ENCODE results near the gene KMT2E.

Gene KMT2E

DNA sequence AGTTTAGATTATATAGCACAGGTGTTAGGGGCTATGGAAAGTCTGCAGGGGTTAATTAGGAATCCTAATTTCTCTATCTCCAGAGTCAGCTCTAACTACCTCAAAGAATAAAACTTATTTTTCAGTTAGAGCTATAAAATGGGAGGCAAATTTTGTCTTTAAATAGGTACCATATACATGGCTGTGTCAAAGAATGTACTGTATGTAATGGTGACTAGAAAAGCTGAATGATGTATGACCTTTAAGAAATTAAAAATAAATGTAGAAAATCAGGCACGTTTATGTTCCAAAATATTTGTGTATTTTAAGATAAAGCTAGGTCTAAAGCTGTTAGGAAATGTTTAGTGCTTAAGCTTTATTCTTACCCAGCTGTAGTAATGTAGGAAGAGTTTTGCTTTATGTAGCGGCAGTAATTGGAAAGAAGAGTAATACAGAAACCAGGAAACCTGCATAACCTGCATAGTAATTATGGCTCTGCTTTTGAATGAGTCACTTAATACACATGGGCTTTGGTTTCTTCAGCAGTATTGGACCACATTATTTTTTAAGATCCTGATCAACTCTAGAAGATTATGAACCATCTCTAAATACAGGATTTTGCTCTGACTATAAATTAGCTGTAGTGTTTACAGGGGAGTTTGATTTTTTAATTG lies 85.0 kb downstream of the KMT2E start:
- peaks cover 87% of the 10 kb centered on the region for H3K36me3 ChIP-seq (ENCODE audit: insufficient read depth, low read length)
- no peak overlapping the region for H3K27ac ChIP-seq (ENCODE audit: low read depth, low read length, poor library complexity, severe bottlenecking)
- H3K4me3 ChIP-seq (ENCODE audit: low read depth, low read length, poor library complexity, severe bottlenecking): no peak overlapping the region
- H3K9me3 ChIP-seq (ENCODE audit: low read length): no peaks in the 10 kb centered on the region
- H4K20me1 ChIP-seq (ENCODE audit: insufficient read depth, low read length): no peaks in the 10 kb centered on the region
- no peak overlapping the region for H2AFZ ChIP-seq (ENCODE audit: low read length)
- no peaks in the 10 kb centered on the region for H3K79me2 ChIP-seq (ENCODE audit: insufficient read depth, low read length)
- no peaks in the 10 kb centered on the region for H3F3A ChIP-seq (ENCODE audit: insufficient read depth, low read length)
- no peak overlapping the region for H3K9ac ChIP-seq (ENCODE audit: low read length)
- TF ChIP-seq, protein P1, sequence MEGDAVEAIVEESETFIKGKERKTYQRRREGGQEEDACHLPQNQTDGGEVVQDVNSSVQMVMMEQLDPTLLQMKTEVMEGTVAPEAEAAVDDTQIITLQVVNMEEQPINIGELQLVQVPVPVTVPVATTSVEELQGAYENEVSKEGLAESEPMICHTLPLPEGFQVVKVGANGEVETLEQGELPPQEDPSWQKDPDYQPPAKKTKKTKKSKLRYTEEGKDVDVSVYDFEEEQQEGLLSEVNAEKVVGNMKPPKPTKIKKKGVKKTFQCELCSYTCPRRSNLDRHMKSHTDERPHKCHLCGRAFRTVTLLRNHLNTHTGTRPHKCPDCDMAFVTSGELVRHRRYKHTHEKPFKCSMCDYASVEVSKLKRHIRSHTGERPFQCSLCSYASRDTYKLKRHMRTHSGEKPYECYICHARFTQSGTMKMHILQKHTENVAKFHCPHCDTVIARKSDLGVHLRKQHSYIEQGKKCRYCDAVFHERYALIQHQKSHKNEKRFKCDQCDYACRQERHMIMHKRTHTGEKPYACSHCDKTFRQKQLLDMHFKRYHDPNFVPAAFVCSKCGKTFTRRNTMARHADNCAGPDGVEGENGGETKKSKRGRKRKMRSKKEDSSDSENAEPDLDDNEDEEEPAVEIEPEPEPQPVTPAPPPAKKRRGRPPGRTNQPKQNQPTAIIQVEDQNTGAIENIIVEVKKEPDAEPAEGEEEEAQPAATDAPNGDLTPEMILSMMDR (IDR thresholded peaks at IDR 0.05; ENCODE audit: low read length): no peak
- TF ChIP-seq EZH2 (IDR thresholded peaks at IDR 0.05; ENCODE audit: borderline replicate concordance, low read length): no peak
- no peak overlapping the region for H3K4me2 ChIP-seq (ENCODE audit: low read length)
- no peaks in the 10 kb centered on the region for H3K4me1 ChIP-seq (ENCODE audit: insufficient read depth, low read length, severe bottlenecking)
- H3K27me3 ChIP-seq (ENCODE audit: insufficient read depth, low read length): no peaks in the 10 kb centered on the region
- H3K9me2 ChIP-seq (ENCODE audit: low read depth, low read length): no peaks in the 10 kb centered on the region

- Histone ChIP-seq H3K36me3 (ENCODE audit: insufficient read depth, low read length) (peaks cover 90% of the 10 kb centered on the region), H3K4me3 (ENCODE audit: low read depth, low read length, poor library complexity, severe bottlenecking) (no peak overlapping the region), H3F3A (ENCODE audit: insufficient read depth, low read length) (no peaks in the 10 kb centered on the region), H3K9me3 (ENCODE audit: low read length) (no peaks in the 10 kb centered on the region), H3K4me2 (ENCODE audit: low read length) (no peak overlapping the region), H3K9ac (ENCODE audit: low read length) (no peak overlapping the region), H3K27ac (ENCODE audit: low read depth, low read length, poor library complexity, severe bottlenecking) (no peak overlapping the region), H3K4me1 (ENCODE audit: insufficient read depth, low read length, severe bottlenecking) (no peaks in the 10 kb centered on the region), H4K20me1 (ENCODE audit: insufficient read depth, low read length) (no peaks in the 10 kb centered on the region), H3K79me2 (ENCODE audit: insufficient read depth, low read length) (no peaks in the 10 kb centered on the region), H3K27me3 (ENCODE audit: insufficient read depth, low read length) (no peaks in the 10 kb centered on the region), H2AFZ (ENCODE audit: low read length) (no peak overlapping the region), H3K9me2 (ENCODE audit: low read depth, low read length) (no peaks in the 10 kb centered on the region)
- TF ChIP-seq, protein P1 (IDR thresholded peaks at IDR 0.05; ENCODE audit: low read length): no peak
- TF ChIP-seq EZH2 (IDR thresholded peaks at IDR 0.05; ENCODE audit: borderline replicate concordance, low read length): no peak
Observed at GRCh38 chr7:105101864-105102263, 87.9 kb downstream of the KMT2E start.

GRCh38 chr7:105102557-105103352 lies 88.8 kb downstream of the KMT2E start:
- Histone ChIP-seq H3K36me3 (ENCODE audit: insufficient read depth, low read length) (peaks cover 89% of the 10 kb centered on the region), H3K4me2 (ENCODE audit: low read length) (no peak overlapping the region), H3K9me3 (ENCODE audit: low read length) (no peaks in the 10 kb centered on the region), H3K4me1 (ENCODE audit: insufficient read depth, low read length, severe bottlenecking) (no peaks in the 10 kb centered on the region), H3K4me3 (ENCODE audit: low read depth, low read length, poor library complexity, severe bottlenecking) (no peak overlapping the region), H3F3A (ENCODE audit: insufficient read depth, low read length) (no peaks in the 10 kb centered on the region), H3K27me3 (ENCODE audit: insufficient read depth, low read length) (no peaks in the 10 kb centered on the region), H4K20me1 (ENCODE audit: insufficient read depth, low read length) (no peaks in the 10 kb centered on the region), H3K9ac (ENCODE audit: low read length) (no peak overlapping the region), H3K9me2 (ENCODE audit: low read depth, low read length) (no peaks in the 10 kb centered on the region), H3K79me2 (ENCODE audit: insufficient read depth, low read length) (no peaks in the 10 kb centered on the region), H3K27ac (ENCODE audit: low read depth, low read length, poor library complexity, severe bottlenecking) (no peak overlapping the region), H2AFZ (ENCODE audit: low read length) (no peak overlapping the region)
- TF ChIP-seq, protein P1 (IDR thresholded peaks at IDR 0.05; ENCODE audit: low read length): no peak
- no peak for TF ChIP-seq EZH2 (IDR thresholded peaks at IDR 0.05; ENCODE audit: borderline replicate concordance, low read length)
